ENCODE results near the gene RGS18. TPM values are rescaled to one million over a fixed set of nuclear protein-coding genes. Genes with fewer than 3 reads are reported as not detected.
A peak's percentile ranks its signal among the peaks of the same experiment; 100 is the strongest.
"Not testable (repeated sequence)": the region's sequence is repeated elsewhere in the genome, so short reads cannot be mapped to it uniquely, and the experiment has no call there.

Gene RGS18, protein sequence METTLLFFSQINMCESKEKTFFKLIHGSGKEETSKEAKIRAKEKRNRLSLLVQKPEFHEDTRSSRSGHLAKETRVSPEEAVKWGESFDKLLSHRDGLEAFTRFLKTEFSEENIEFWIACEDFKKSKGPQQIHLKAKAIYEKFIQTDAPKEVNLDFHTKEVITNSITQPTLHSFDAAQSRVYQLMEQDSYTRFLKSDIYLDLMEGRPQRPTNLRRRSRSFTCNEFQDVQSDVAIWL
- total RNA-seq = 1 to 10 TPM; 1.2 to 2.3 TPM
- long read RNA-seq, partial matches to known transcripts = 0 of 1 reads
- long read RNA-seq, other reads (novel, unspliced or antisense) = 1 of 1 reads

DNA sequence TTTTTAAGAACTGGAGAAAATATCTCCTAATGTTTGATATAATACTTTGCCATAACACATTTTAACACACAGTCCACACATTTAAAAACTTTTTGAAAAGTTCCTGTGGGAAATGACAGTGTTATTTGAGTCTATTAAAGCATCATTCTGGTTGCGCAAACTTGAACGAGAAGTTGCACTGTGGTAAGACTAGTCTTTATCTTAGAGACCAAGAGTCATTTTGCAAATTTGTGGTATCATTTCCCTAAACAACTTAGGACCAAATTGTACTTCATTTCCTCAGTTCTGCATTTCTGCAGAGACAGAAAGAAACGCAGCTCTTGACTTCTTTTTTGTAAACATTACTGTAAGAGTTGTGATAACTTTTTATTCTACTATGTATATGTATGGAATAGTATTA is at the start of gene RGS18:
TSS of gene RGS18 (plus strand) at position 282 of the 400 bp plus-strand sequence. CDS start 176 bp downstream, outside the sequence.
- ATAC-seq = peak in 1 of 2 donors; percentile 58
- intact Hi-C loops (cut with DNase I) = no loop called here
- DNase-seq = no peak

DNA sequence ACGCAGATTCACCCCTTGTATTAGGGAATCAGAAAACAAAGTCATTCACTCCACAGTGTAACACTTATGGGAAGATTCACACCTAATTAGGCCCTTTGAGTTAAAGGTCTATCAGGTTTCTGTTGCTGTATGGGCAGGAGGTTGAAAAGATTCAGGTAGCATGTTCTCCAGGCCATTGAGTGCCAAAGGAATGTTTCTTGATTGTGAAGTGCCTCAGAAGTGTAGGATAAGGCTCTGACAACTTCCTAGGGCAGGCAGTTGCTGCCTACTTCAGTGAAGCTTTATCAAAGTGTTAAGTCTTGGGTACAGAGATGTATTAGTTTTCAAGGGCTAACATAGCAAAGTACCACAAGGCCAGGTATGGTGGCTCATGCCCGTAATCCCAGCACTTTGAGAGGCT is 48.7 kb upstream of the RGS18 start:
- ATAC-seq (no peak), DNase-seq (no peak)
- intact Hi-C loops (cut with DNase I) = no loop called here

DNA sequence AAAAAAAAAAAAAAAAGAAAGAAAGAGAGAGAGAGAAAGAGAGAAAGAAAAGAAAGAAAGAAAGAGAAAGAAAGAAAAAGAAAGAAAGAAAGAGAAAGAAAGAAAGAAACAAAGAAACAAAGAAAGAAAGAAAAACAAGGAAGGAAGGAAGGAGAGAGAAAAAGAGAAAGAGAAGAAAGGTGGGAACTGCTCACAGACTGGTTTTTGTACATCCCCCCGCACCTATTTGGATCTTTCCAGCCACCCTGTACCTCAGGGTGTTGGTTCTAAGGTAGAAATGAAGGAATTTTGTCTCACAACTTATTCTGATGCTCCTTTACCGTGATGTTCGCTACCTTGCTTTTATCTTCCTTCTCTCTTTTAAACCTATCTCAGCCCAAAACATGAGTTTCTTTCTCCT is 43.3 kb upstream of the RGS18 start:
- ATAC-seq (no peak), DNase-seq (no peak)
- intact Hi-C loops (cut with DNase I) = no loop called here

DNA sequence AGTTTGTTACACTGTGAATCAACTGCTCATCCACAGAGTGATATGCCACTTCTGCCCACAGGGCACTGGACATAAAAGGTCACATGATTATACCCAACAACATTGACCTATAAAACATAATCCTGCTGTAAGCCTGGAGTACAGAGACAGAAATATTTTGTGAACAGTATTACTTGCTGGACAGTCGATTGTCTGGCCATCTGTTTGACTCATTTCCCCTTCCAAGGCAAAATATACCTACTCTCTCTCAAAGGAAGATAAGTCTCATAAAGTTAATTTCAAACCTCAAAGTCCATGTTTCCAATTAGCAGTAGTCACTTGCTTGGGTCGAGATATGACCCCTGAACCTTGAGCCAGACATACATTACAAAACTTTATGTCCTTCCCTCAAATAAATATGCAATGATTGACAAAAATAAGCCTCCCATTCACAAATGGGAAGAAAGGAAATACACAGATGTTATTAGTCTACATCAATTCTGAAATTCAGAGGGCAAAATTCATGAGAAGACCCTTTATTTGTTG is 39.3 kb upstream of the RGS18 start:
- ATAC-seq (no peak), DNase-seq (no peak)
- intact Hi-C loops (cut with DNase I) = no loop called here

DNA sequence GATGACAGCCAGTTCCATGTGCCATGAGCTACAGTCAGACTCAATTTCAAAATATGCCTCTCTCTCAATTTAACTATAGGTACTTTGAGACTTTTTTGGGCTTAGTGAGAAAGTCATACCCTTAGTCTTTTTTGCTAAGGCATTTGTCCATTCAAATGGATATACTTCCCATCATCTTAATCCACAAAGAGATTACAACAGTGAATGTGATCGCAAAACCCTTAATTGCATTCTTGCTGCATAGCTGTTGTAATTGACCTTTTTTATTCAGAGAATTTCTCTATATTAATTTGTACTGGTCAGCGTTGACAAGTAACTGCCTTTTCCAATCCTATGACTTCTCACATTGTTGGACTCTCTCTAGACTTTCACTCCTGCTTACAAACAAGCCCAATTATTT is 38.6 kb upstream of the RGS18 start:
- intact Hi-C loops (cut with DNase I) = no loop called here
- DNase-seq (no peak), ATAC-seq (no peak)

DNA sequence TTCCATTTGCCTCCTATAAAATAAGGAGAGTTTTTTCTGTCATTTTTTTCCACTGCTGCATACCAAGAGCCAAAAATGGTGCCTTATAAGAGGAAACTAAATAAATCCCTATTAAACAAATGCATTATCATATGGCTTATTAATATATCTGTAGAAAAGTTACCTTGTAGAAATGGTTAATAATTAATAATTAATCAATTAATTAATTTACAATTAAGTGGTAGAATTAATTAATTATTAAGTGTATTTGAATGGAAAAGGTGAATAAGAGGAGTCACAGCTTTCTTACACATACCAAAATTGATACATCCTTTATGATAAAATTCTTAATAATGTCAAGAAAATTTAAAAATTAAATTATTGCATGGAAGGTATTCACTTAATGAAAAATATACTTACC is 35.6 kb upstream of the RGS18 start:
- DNase-seq = no peak
- no peak for ATAC-seq
- intact Hi-C loops (cut with DNase I) = no loop called here

DNA sequence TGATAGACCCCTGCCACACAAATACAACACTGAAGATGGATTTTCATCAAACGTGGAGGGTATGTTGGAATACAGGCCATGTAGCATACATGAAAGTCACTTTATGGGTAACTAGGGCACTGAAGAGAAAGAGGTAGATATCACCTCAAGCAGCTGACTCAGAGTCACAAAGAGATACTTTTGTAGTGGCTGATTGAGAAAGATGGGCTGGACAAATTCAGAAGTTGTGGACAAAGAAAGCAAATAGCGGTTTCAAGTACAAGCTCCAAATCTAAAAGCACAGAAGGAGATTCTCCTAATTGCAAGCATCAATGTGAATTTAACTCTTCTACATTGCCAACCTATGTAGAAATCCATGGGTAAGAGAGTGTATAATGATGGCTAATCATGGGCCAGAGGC is 35.0 kb upstream of the RGS18 start:
- intact Hi-C loops (cut with DNase I) = no loop called here
- no peak for DNase-seq
- ATAC-seq = no peak

DNA sequence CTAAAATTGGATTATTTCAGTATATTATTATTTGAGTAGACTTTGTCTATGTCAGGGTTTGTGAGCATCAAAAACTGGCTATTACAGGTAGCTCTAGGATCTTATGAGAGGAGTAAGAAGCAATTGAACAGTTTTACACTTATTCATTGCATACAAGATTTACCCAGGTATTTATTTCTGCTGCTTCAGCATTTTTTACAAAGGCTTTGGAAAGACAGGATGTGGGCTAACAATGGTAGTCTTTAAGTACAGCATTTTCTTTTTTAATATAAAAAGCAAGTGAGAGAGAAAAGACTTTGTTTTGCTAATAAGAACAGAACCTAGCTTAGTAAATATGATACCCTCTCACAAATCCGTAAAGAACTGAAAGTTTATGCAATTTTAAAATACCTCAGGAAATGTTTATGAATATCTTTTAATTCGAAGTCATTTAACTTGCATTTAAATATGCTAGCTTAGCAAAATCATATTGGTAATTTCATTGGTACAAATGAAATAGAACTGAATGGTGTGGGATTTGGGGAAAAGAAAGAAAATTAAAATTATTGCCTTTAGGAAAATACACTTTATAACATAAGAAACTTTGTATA is 32.1 kb upstream of the RGS18 start:
- intact Hi-C loops (cut with DNase I) = no loop called here
- ATAC-seq = no peak

DNA sequence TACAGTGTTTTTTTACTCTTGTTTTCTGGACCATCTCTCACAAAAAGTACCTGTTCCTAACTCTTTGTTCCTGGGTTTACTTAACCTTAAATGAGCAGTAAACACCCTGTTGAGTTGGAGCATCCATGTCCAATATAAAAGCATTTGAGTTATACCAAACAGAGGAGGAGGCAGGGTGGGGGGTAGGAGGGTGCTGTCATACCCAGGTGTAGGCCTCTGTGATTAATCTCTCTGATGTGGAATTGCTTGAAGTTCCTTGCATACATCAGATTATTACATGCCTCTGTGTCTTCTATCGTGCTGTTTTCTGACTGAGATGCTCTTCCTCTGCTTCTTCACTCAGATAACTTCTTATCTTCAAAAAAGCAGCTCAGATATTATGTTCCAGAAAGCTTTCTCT is 28.1 kb upstream of the RGS18 start:
- intact Hi-C loops (cut with DNase I) = no loop called here
- ATAC-seq (no peak), DNase-seq (no peak)

More for the DNA sequence above, 32.1 kb upstream of the RGS18 start:
- no peak for DNase-seq

DNA sequence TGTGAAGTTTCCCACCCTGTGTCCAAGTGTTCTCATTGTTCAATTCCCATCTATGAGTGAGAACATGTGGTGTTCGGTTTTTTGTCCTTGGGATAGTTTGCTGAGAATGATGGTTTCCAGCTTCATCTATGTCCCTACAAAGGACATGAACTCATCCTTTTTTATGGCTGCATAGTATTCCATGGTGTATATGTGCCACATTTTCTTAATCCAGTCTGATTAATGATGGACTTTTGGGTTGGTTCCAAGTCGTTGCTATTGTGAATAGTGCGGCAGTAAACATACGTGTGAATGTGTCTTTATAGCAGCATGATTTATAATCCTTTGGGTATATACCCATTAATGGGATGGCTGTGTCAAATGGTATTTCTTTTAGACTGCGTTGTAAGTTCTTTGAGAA is 27.4 kb upstream of the RGS18 start:
- ATAC-seq; intact Hi-C loops (cut with DNase I); DNase-seq: not testable (repeated sequence)

DNA sequence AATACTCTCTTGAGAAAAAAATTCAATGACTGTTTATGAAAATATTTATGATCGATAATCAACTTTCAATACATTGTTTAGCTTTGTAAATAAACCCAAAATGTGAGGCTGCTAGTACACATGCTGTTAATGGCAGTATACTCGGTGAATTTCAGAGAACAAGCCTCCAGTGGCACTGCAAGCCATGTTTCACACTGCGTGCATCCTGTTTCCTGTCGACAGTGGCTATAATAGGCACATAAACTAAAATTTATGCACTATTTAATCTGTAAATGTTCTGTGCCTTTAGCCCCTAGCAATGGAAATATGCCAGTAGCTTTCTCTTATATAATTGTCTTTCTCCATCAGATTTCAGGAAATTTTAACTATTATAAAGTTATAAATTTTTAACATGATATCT is 26.3 kb upstream of the RGS18 start:
- ATAC-seq = no peak
- no peak for DNase-seq
- intact Hi-C loops (cut with DNase I) = no loop called here

DNA sequence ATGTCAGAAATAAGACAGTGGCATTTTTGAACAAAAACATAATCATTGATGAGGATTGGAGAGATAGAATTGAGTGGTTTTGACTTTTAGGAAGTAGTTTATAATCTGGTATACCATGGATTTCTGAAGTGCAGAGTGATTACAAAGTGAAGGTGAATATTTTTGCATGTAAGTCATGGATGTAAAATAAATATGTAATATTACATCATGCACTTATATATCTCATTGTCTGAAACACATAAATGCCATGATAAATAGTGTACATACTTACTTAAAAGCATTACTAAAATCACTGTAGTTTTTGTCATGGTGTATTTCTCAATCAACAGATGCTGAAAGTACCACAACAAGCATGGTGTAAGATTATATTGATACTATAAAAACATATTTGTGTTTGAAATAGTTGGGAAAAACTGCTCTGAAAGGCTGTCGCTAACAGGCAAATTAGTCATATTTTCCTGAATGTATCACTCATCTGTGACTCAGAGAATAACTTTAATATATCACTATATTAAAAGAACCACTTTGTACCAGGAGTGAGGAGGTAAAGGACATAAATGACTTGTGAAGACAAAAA is 24.8 kb upstream of the RGS18 start:
- no peak for ATAC-seq
- DNase-seq = no peak
- intact Hi-C loops (cut with DNase I) = no loop called here

DNA sequence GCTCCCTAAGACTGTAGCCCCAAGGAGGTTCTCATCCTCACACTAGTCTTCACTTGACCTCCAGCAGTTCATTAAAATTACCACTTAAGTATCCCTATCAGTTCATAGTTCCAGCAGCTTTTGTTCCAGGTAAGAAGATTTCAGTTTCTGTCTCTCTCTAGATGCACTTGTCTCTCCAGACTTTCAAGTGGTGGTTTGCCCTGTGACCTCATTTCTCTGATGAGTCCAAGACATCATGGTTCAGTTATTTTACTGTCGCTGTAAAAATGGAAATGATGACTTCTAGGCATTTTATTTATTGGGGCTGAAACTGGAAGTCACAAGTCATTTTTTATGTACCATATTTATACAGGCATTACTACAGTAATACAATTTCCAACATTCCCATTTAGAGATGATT is 17.9 kb upstream of the RGS18 start:
- ATAC-seq = no peak
- no peak for DNase-seq
- intact Hi-C loops (cut with DNase I) = no loop called here

DNA sequence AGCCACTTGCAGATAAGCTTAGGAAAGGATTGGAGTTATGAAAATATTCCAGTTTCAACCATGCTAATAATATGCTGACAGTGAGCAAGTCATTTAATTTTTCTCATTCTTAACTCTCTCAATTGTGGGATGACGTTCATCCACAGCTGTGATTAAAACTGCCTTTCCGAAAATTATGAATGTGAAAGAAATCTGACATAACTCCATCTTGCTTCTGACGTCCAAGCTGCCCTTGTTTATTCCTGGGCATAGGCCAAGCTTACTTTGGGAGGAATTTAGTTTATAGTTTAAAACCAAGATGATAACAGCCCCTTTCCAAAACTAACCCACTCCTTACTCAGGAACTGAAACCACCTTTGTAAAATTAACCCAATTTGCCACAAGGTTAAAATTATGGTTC is 11.0 kb upstream of the RGS18 start:
- ATAC-seq (no peak), DNase-seq (no peak)
- intact Hi-C loops (cut with DNase I) = no loop called here

DNA sequence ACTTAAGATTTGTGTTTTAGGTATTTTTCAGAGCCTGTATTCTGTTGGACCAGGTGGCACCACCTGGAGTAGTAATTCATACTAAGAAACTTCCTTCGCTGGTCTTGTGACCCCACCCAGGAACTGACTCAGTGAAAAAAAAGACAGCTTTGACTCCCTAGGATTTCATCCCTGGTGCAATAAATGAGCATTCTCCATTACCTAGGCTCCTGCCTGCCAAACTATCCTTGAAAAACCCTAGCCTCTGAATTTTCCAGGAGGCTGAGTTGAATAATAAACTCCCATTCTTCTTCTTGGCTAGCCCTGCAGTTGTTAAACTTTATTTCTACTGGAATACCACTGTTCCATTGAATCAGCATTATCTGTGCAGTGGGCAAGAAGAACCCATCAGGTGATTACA is 10.6 kb upstream of the RGS18 start:
- intact Hi-C loops (cut with DNase I) = no loop called here
- DNase-seq (no peak), ATAC-seq (no peak)

DNA sequence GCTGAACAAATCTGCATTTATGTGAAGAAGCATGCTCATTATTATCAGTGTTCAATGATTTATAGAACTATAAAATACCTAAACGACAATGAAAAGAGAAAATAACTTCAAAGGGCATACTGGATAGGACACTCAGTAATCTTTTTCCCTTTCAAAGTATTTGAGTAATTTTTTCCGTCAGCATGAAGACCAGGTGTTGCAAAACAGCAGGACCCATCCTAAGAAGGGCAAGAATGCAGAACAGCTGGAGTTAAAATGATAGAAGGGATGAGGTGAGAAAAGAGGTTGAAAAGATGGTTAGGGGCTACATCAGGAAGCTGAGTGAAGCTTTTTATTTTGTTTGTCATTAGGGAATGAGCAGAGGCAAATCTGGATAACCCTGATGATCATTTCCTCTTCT is 7.1 kb upstream of the RGS18 start:
- intact Hi-C loops (cut with DNase I) = no loop called here
- no peak for ATAC-seq

DNA sequence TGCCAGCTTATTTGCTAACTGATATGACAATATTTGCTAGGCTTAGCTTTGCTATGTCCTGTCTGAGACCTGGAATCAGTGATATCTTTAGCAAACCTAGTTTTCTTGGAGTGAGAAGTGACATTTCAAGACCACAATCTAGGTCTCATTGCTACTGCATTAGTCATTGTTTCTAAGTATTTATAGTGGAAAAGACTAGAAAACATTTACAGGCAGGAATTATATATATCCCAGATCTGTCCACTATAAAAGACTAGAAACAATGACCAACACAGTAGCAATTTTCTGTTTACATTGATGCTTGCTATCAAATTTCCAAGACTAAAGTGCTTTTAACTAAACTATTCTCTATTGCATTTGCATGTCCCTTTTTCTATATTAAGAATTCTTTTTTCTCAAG is 5.0 kb upstream of the RGS18 start:
- intact Hi-C loops (cut with DNase I) = no loop called here
- ATAC-seq (no peak), DNase-seq (no peak)

More for the DNA sequence above, 7.1 kb upstream of the RGS18 start:
- no peak for DNase-seq

DNA sequence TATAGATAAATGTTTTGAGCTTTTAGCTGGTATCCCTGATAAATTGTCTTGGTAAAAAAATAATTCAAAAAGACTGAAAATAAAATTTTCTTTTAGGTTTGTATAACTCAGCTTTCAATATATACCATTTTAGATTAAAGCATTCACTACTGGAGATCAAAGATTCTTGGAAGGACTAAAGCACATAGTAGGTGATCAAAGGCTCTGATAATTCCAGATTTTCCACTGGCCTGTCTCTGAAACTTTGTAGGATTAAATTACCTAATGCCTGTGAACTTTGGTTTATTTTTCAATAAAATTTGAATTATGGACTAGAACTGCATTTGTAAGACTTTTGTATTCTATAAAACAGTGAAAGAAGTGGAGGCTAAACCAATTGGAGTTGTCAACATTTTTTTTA is 1.2 kb upstream of the RGS18 start:
- DNase-seq (no peak), ATAC-seq (no peak)
- intact Hi-C loops (cut with DNase I) = no loop called here

DNA sequence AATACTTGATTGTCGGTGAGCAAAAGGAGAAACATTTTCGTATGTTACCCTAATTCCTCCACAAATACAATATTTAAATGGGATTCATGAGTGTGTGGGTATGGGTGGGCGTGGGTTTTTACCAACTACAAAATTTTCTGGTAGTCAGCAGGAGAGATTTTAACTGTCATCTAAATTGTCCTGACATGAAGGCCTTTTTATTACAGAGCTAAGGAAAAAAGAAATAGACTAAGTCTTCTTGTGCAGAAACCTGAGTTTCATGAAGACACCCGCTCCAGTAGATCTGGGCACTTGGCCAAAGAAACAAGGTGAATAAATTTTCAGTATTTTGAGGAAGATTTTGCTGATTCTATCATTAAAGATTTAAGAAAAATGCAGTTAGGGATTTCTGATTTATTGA is 752 bp downstream of the RGS18 start:
- DNase-seq = no peak
- no peak for ATAC-seq
- intact Hi-C loops (cut with DNase I) = no loop called here

DNA sequence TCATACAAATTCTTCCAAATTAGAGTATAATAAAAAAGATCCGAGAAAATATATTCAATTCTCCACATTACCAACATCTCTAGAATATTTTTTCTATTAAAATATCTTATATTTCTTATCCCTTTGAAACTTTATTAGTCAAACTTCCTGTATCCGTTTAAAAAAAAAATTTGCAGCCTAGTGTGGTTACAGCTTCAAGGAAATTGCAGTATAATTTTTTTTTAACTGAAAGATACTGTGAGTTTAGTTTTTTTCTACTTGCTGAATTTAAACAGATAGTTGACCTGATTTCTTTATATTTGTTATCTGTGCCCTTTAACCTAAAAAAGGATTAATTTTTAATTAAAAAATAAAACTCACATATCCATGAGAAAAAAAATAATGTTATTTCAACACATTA is 1.5 kb downstream of the RGS18 start:
- no peak for DNase-seq
- intact Hi-C loops (cut with DNase I) = no loop called here
- ATAC-seq = no peak

DNA sequence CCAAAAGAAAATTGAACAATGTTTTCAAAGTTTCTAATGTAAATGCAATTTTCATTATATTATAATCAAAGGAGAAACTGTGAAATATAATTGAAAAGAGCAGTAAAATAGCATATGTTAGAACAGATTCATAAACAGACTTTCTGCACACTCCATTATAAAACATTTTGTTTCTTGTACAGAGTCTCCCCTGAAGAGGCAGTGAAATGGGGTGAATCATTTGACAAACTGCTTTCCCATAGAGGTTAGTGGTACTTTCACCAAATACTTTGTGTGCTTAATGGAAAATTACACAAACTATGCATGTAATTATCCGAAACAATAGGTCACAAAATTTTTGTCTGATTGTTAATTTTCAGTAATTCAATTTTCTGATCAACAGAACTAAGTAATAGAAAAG is 1.9 kb downstream of the RGS18 start:
- no peak for DNase-seq
- no peak for ATAC-seq
- intact Hi-C loops (cut with DNase I) = no loop called here
